Bronchial epithelial cell (primary cell): ENCODE results near the gene HSPA1A. TPM values are rescaled to one million over a fixed set of nuclear protein-coding genes. Genes with fewer than 3 reads are reported as not detected.

Experiments used
- DNase-seq: peaks from one replicate; pipeline ENCODE4 v3.0.0-alpha.2; 2010; ENCODE audit warnings: low read depth
- FAIRE-seq: peaks from 2 replicates; lab custom pipeline; 2011; peaks lifted over from hg19 to GRCh38; lab: Jason Lieb, UNC
- H3K27me3 ChIP-seq: 2 replicates; pipeline ENCODE4 v1.5.1; 2011; ENCODE audit warnings: low read length; ENCODE audit not compliant: control insufficient read depth, insufficient read depth
- H3K36me3 ChIP-seq: 2 replicates; pipeline ENCODE4 v1.5.1; 2011; ENCODE audit warnings: low read length; ENCODE audit not compliant: control insufficient read depth, insufficient read depth
- H3K4me3 ChIP-seq: 2 replicates; pipeline ENCODE4 v1.5.1; 2011; ENCODE audit warnings: mild to moderate bottlenecking, low read depth, low read length, control low read depth
- CTCF ChIP-seq: IDR thresholded peaks from 2 replicates; pipeline ENCODE4 v1.5.1; 2011; ENCODE audit warnings: mild to moderate bottlenecking, moderate library complexity, low read length, control low read depth, inconsistent platforms; ENCODE audit not compliant: insufficient read depth, severe bottlenecking
- total RNA-seq: library from RNA; depleted of rRNA; stranded (reverse); fragments of >200 nt; gene quantifications from 2 replicates; pipeline ENCODE4 v1.2.1, GENCODE V29; 2014

Gene HSPA1A
- total RNA-seq, 1 donor from 2014 or later = 50.3 TPM

- no peak overlapping the region for H3K4me3 ChIP-seq
- H3K36me3 ChIP-seq = peaks cover 41% of the 10 kb centered on the region
- no peak for TF ChIP-seq CTCF
- no peak for DNase-seq
- H3K27me3 ChIP-seq = no peaks in the 10 kb centered on the region
- FAIRE-seq = no peak
Measured at GRCh38 chr6:31779908-31780307, 35.4 kb upstream of the HSPA1A start.

GRCh38 chr6:31780507-31781243 lies 34.7 kb upstream of the HSPA1A start:
- no peak for DNase-seq
- no peak for FAIRE-seq
- Histone ChIP-seq H3K27me3 (no peaks in the 10 kb centered on the region), H3K36me3 (peaks cover 48% of the 10 kb centered on the region), H3K4me3 (no peak overlapping the region)
- no peak for TF ChIP-seq CTCF

DNA sequence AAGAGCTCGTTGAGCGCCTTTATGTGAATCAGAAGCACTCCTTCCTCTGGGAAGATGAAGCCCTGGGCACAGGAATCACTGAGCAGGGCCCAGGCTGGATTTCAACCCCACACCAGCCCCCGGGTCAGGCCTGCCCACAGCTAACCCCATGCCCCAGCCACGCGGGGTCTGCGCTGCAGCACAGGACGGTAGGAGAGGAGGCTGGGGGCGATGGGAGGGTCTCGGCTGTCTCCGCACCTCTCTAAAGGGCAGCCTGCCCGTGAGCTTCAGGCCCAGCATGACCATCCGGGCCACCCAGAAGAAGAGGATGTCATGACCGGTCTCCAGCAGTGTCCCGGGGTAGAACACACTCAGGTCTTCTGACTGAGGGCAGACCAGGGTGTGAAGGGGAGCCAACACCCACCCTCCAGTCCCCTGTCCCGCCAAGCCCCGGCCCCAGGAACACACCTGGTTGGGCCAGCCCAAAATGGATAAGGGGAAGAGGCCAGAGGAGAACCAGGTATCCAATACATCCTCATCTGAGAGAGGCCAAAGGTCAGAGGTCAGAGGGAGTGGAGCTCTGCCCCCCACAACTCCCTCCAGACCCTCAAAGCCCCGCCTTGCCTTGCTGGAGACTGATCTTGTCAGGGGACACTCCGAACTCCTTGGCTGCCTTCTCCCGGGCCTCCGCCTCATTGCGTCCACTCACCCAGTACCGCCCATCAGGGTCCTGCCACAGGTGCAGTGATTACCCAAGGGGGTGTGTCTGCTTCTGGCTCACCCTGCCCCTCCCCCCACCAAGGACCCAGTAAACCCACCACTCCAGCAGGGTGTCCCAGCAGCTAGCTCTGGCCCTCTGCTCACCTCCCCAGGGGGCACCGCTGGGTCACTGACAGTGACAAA lies 33.9 kb upstream of the HSPA1A start:
- Histone ChIP-seq H3K4me3 (no peak overlapping the region), H3K36me3 (peaks cover 48% of the 10 kb centered on the region), H3K27me3 (no peaks in the 10 kb centered on the region)
- FAIRE-seq (no peak), DNase-seq (no peak)
- no peak for TF ChIP-seq CTCF

DNA sequence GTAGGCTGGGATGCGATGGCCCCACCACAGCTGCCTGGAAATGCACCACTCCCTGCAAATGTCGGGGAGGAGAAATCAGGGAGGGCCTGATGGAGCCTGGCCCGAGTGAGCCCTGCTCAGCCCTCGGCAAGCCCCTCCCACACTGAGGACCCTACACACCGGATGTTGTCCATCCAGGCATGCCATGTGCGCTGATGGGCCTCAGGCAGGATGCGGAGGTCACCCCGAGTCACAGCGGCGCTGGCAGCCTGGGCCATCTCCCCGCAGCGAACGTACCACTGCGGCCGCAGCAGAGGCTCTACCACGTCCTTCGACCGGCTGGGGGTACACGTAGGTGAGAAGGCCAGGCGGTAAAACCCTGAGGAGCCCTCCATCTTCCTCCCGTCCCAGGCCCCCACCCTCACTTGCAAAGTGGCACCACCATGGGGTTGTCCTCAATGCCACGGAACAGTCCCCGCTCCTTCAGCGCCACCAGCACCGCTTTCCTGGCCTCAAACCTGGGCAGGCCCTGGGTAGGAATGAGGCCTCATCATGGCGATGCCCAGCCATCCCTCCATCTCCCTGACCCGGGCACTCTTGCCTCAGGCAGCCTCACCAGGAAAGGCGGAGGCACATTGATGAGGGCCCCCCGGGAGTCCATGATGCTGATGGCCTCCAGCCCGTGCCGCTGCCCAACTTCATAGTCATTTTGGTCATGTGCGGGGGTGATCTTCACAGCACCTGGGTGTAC lies 33.1 kb upstream of the HSPA1A start:
- Histone ChIP-seq H3K27me3 (no peaks in the 10 kb centered on the region), H3K36me3 (peaks cover 48% of the 10 kb centered on the region), H3K4me3 (no peak overlapping the region)
- DNase-seq = no peak
- no peak for FAIRE-seq
- TF ChIP-seq CTCF = no peak

DNA sequence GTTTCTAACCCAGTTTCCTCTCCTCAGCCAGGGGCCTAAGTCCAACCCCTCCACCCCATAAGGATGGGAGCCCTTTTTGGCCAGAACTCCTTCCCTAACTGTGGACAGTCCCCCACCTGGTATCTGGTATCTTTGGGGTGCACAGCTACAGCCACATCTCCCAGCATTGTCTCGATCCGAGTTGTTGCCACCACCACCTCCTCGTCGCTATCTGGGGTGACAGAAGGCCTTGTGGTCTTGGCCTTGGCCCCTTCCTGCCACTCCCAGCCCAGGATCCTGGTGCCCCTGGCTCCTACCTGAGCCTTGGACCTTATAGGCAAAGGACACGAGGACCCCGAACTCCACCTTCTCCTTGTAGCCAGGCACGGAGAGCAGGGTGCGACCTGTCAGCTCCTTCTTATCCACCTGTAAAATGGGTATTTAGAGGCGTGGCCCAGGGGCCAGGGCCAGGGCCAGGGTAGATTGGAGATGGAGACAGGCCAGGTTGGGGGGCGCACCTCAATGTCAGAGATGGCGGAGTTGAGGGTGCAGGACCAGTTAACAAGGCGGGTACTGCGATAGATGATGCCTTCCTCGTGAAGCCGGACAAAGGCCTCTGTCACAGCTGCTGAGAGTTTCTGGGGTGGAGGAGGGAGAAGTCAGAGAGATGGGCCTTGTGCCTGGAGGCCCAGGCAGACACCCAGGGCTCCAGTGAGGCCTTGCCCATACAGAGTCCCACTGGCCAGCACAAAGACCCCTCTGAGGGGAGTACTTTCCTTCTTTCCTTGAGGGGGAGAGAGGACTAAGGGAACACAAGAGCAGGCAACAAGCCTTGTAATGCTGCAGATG lies 31.0 kb upstream of the HSPA1A start:
- H3K27me3 ChIP-seq = no peaks in the 10 kb centered on the region
- TF ChIP-seq CTCF = no peak
- DNase-seq (no peak), FAIRE-seq (no peak)
- H3K4me3 ChIP-seq = no peak overlapping the region
- peaks cover 44% of the 10 kb centered on the region for H3K36me3 ChIP-seq
